IPS-20b (cell line): Measurements from ENCODE around the gene DCPS.
"Not testable (repeated sequence)": the region's sequence is repeated elsewhere in the genome, so short reads cannot be mapped to it uniquely, and the experiment has no call there.

Experiments
- H3K27ac ChIP-seq: one replicate; pipeline ENCODE4 v1.5.1; 2013; ENCODE audit warnings: low read length
- H3K27me3 ChIP-seq: 2 replicates; pipeline ENCODE4 v1.6.1; 2013; ENCODE audit warnings: mild to moderate bottlenecking, low read length, inconsistent platforms; ENCODE audit not compliant: insufficient read depth
- H3K36me3 ChIP-seq: 2 replicates; pipeline ENCODE4 v1.6.1; 2013; ENCODE audit warnings: low read depth, mild to moderate bottlenecking, inconsistent platforms, low read length, moderate library complexity; ENCODE audit not compliant: insufficient read depth
- H3K4me1 ChIP-seq: 2 replicates; pipeline ENCODE4 v1.6.1; 2013; ENCODE audit warnings: mild to moderate bottlenecking, control low read depth, inconsistent platforms, low read length, moderate library complexity; ENCODE audit not compliant: insufficient read depth
- H3K4me3 ChIP-seq: 2 replicates; pipeline ENCODE4 v1.5.1; 2013; ENCODE audit warnings: mild to moderate bottlenecking, low read length, inconsistent platforms
- H3K9ac ChIP-seq: 2 replicates; pipeline ENCODE4 v1.6.1; 2013; ENCODE audit warnings: low read depth, mild to moderate bottlenecking, inconsistent platforms, low read length, moderate library complexity
- H3K9me3 ChIP-seq: 2 replicates; pipeline ENCODE4 v1.6.1; 2013; ENCODE audit warnings: mild to moderate bottlenecking, low read depth, low read length, inconsistent platforms; ENCODE audit not compliant: insufficient read depth

Gene DCPS

GRCh38 chr11:126393143-126393542, 89.3 kb downstream of the DCPS start:
- no peaks in the 10 kb centered on the region for H3K9me3 ChIP-seq
- no peak overlapping the region for H3K27ac ChIP-seq
- H3K9ac ChIP-seq: no peak overlapping the region
- H3K36me3 ChIP-seq: no peaks in the 10 kb centered on the region
- H3K4me1 ChIP-seq: no peaks in the 10 kb centered on the region; the same call in 1 of the 2 replicates
- no peaks in the 10 kb centered on the region for H3K27me3 ChIP-seq
- no peak overlapping the region for H3K4me3 ChIP-seq

- no peaks in the 10 kb centered on the region for H3K36me3 ChIP-seq
- H3K27me3 ChIP-seq: no peaks in the 10 kb centered on the region
- H3K4me3 ChIP-seq: no peak overlapping the region
- H3K9me3 ChIP-seq: no peaks in the 10 kb centered on the region
- no peaks in the 10 kb centered on the region; the same call in 1 of the 2 replicates for H3K4me1 ChIP-seq
- no peak overlapping the region for H3K27ac ChIP-seq
- no peak overlapping the region for H3K9ac ChIP-seq
These were observed 90.2 kb downstream of the DCPS start for GRCh38 chr11:126394036-126394435.

- H3K4me3 ChIP-seq, H3K4me1 ChIP-seq, H3K27me3 ChIP-seq, H3K9ac ChIP-seq, H3K36me3 ChIP-seq, H3K9me3 ChIP-seq, H3K27ac ChIP-seq: not testable (repeated sequence)
These were observed 90.8 kb downstream of the DCPS start for GRCh38 chr11:126394634-126395072.
